Stimulated activated CD8-positive, alpha-beta memory T cell treated with anti-CD3 and anti-CD28 coated beads, Interleukin-15, amount 100 ng/mL, for 1 hour (primary cell): ENCODE data around the gene MSH5.

Experiments
- DNase-seq: peaks from one replicate; pipeline ENCODE4 v3.0.0-alpha.2; 2020; ENCODE audit warnings: low read depth

MSH5 gene

GRCh38 chr6:31760790-31761189, 21.0 kb downstream of the MSH5 start:
- no peak for DNase-seq

- DNase-seq, result no peak
Measured at GRCh38 chr6:31761343-31761742, 21.5 kb downstream of the MSH5 start.

GRCh38 chr6:31762356-31762755, 22.6 kb downstream of the MSH5 start, which contains the start of gene SAPCD1:
TSS of gene SAPCD1 (plus strand) at chr6:31762656. CDS start at chr6:31763055, 399 bp downstream.
- DNase-seq, result no peak

- no peak for DNase-seq
Measured at GRCh38 chr6:31762878-31763618, 23.2 kb downstream of the MSH5 start.

GRCh38 chr6:31763619-31763940, 23.8 kb downstream of the MSH5 start:
- DNase-seq, result no peak

- no peak for DNase-seq
Measured at GRCh38 chr6:31764198-31764597, 24.4 kb downstream of the MSH5 start.

- no peak for DNase-seq
Measured at GRCh38 chr6:31765559-31765909, 25.7 kb downstream of the MSH5 start.

GRCh38 chr6:31765910-31766794, 26.3 kb downstream of the MSH5 start:
- no peak for DNase-seq

GRCh38 chr6:31767096-31767645, 27.4 kb downstream of the MSH5 start:
- no peak for DNase-seq

- no peak for DNase-seq
Measured at GRCh38 chr6:31768363-31769257, 28.8 kb downstream of the MSH5 start.

- DNase-seq, result peak; percentile 69
Measured at GRCh38 chr6:31769684-31770371, 30.0 kb downstream of the MSH5 start.

GRCh38 chr6:31770860-31771259, 31.1 kb downstream of the MSH5 start:
- no peak for DNase-seq

GRCh38 chr6:31771992-31772358, 32.2 kb downstream of the MSH5 start:
- DNase-seq, result no peak

GRCh38 chr6:31775184-31775583, 35.4 kb downstream of the MSH5 start:
- no peak for DNase-seq

GRCh38 chr6:31775633-31776484, 36.1 kb downstream of the MSH5 start:
- no peak for DNase-seq

GRCh38 chr6:31776485-31776988, 36.7 kb downstream of the MSH5 start:
- no peak for DNase-seq

GRCh38 chr6:31776989-31777666, 37.3 kb downstream of the MSH5 start, which contains the start of gene VWA7:
TSS of gene VWA7 (minus strand) at chr6:31777328. CDS start at chr6:31776779, 549 bp downstream.
- DNase-seq, result peak; percentile 36

GRCh38 chr6:31777667-31778050, 37.9 kb downstream of the MSH5 start:
- no peak for DNase-seq

- no peak for DNase-seq
Measured at GRCh38 chr6:31778193-31778592, 38.4 kb downstream of the MSH5 start.
